ENCODE results near the gene ZSCAN4. TPM values are rescaled to one million over a fixed set of nuclear protein-coding genes. Genes with fewer than 3 reads are reported as not detected.

ZSCAN4 gene
- total RNA-seq, 1 donor from 2014 or later: not detected

DNA sequence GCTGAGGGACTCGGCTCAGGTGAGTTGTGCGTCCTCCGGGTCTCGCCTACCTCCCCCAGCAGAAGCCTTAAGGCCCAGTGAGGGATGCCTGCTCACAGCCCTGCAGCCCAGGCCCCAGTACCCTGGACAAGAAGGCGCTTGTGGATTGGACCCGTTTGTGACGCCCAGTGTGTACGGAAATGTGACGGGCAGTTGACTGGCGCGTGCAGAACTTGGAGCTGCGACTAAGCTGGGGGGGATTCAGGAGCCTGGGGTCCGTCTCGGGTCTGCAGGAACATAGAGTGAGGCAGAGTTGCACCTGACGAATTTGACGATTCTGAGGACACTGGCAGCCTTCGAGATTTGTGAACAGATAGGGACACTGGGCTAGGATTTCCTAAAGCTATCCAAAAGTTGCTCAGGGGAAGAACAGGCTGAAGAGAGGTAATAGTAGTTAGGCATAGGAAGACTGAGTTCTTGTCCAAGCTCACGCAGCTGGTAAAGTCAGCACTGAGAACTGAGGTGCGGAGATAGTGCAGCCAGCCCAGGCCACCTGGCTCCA is 13.6 kb downstream of the ZSCAN4 start:
- DNase-seq (ENCODE audit: low read depth, low spot score): no peak

DNA sequence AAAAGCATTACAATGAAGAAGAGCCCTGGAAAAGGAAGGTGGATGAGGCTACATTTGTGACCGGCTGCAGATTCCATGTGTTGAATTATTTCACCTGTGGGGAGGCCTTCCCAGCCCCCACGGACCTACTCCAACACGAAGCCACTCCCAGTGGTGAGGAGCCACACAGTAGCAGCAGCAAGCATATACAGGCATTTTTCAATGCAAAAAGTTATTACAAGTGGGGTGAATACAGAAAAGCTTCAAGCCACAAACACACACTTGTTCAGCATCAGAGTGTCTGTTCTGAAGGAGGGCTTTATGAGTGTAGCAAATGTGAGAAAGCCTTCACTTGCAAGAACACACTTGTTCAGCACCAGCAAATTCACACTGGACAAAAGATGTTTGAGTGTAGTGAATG is 18.0 kb downstream of the ZSCAN4 start:
- DNase-seq (ENCODE audit: low read depth, low spot score): no peak

DNA sequence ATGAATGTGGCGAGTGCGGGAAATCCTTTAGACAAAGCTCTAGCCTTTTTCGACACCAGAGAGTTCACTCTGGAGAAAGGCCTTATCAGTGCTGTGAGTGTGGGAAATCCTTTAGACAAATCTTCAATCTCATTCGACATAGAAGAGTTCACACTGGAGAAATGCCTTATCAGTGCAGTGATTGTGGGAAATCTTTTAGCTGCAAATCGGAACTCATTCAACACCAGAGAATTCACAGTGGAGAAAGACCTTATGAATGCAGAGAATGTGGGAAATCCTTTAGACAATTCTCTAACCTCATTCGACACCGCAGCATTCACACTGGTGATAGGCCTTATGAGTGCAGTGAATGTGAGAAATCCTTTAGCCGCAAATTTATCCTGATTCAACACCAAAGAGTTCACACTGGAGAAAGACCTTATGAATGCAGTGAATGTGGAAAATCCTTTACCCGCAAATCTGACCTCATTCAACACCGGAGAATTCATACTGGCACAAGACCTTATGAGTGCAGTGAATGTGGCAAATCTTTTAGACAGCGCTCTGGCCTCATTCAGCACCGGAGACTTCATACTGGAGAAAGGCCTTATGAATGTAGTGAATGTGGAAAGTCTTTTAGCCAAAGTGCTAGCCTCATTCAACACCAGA is 18.8 kb downstream of the ZSCAN4 start:
- no peak for DNase-seq (ENCODE audit: low read depth, low spot score)

DNA sequence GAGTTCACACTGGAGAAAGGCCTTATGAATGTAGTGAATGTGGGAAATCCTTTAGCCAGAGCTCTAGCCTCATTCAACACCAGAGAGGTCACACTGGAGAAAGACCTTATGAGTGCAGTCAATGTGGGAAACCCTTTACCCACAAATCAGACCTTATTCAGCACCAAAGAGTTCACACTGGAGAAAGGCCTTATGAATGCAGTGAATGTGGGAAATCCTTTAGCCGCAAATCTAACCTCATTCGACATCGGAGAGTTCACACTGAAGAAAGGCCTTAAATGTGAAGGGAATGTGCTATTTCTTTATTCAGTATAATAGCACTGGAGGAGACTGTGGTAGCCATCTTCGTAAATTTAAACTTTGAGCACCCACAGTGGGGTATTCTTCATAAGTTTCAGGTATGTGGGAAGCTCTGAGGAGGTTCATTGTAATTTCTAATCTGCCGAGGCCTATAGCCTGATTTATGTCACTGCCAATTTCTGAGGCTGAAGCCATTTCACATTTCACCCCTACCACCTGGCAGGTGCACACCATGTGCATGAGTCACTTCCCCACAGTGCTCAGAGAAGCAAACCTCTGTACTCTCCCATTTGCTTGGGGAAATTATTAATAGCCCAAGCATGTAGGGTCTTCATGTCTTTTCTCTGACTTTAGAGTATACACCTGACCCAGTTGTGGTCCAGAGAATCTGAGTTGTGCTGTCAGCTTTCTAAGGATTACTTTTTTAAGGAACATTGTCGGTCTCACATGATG is 19.5 kb downstream of the ZSCAN4 start:
- no peak for DNase-seq (ENCODE audit: low read depth, low spot score)

DNA sequence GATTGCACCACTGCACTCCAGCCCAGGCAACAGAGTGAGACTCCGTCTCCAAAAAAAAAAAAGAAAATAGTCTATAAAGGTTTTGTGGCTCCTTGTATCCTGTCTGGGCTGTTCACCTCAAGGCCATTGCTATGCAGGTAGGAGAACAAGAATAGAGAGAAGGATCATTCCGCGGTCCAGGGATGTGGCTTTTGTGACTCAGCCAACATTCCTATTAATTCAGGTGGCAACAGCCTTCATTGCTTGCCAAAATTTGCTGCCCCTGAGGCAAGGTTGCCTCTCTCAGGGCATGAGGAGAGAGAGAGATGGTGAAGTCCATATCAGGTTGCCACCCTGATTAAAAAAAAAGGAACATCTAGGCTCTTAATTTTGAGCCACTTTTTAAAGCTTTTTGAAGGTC is 21.0 kb downstream of the ZSCAN4 start:
- no peak for DNase-seq (ENCODE audit: low read depth, low spot score)

DNA sequence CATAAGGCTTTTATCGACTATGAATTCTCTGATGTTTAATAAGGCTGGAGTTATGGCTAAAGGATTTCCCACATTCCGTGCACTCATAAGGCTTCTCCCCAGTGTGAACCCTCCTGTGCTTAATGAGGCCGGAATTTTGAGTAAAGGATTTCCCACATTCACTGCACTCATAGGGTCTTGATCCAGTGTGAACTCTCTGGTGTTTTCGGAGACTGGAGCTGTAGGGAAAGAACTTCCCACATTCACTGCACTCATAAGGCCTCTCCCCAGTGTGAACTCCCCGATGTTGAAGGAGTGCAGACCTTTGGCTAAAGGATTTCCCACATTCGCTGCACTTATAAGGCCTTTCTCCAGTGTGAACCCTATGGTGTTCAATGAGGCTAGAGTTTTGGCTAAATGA is 32.9 kb downstream of the ZSCAN4 start:
- DNase-seq (ENCODE audit: low read depth, low spot score): no peak

DNA sequence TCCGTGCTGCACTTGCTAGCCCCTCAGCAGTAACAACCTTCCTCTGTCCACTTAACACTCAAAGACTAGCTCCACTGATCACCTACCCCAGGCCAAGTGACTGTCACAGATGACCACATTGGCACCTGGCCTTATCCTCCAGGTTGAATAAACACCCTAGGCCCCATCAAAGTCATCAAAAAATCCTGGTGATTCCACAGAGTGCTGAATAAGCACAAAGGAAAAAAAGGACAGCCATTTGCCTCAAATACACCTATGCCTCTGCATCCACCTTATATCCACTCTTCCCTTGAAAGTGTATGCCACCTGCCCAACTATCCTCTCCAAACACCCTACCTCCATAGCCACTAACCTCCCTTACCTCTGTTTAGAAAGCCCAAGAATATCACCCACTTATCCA is 37.6 kb downstream of the ZSCAN4 start:
- no peak for DNase-seq (ENCODE audit: low read depth, low spot score)

DNA sequence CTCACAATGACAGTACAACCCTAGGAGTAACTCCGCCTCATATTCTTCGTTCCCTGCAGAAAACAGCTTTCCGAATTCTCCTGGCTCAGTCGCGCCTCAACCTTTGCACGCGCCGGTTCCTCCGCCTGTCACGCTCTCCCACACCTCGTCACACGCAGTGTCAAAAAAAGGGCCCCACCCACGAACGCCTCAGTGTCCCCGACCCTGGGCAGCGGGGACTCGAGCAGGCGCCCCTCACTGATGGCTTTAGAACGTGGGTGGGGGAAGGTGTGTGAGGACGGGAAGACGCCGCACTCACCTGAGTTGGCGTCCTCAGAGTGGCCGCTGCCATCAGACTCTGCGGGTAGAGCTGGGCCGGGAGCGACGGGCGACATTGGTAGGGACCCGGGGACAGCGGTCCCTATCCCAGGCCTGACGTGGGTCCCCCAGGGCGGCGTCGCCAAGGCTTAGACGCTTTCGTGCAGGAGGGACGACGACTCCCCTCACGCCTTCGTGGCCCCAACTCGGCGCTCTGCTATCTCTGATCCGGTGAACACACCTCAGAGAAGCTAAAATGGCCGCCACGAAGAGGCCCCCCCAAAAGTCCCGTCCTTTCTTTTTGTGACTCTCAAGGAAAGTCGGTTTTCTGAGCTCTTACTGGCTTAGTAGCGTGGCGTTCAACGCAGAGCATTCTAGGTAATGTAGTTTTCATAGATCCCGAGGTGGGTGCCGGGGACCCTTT is 40.1 kb downstream of the ZSCAN4 start, which contains the start of gene ZNF154:
ZNF154 (minus strand) TSS at position 564 of the 721 bp plus-strand sequence; CDS start at position 331, 233 bp downstream.
- no peak for DNase-seq (ENCODE audit: low read depth, low spot score)

DNA sequence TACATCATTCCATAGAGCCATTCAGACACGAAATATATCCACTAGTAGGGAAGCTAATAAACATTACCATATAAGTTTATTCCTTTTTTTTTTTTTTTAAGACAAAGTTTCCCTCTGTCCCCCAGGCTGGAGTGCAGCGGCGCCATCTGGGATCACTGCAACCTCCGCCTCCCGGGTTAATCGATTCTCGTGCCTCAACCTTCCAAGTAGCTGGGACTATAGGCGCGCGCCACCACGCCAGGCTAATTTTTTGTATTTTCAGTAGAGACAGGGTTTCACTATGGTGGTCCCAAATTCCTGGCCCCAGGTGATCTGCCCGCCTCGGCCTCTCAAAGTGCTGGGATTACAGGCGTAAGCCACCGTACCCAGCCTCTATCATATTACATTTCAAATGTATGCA is 40.9 kb downstream of the ZSCAN4 start:
- DNase-seq (ENCODE audit: low read depth, low spot score): no peak

DNA sequence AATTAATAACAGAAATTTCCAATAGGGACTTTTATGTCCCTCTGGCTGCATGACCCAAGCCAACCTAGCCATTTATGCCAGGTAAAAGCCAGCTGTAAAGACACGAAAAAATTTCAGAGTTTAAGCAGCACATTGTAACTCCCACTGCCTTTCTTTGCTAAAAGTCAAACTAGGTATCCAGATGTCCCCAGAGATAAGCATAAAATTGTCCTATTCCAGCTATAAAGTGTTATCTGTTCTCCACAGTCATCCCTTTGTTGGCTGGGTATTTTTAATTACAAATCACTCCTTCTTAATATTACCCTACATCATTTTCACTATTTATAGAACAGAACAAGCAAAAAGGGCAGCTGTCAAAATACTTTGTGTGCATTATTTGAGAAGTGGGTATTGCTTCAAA is 43.5 kb downstream of the ZSCAN4 start:
- no peak for DNase-seq (ENCODE audit: low read depth, low spot score)

DNA sequence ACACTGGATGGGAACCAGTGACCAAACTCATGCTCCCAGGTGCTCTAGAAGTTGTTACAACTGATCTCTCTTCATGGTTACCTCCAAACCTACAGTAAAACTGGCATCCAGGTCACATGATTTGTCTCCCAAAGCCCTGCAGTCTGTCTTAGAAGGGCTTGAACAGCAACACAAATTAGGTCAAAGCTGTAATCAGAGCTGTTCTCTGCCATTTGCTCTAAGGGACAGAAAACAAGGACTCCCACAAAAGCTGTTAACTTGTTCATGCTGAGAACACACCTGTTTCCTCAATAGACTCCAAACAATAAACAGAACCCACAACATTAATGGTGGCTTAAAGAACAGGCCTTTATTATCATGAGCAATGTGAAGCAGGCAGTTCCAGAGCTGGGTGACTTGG is 50.7 kb downstream of the ZSCAN4 start:
- no peak for DNase-seq (ENCODE audit: low read depth, low spot score)

DNA sequence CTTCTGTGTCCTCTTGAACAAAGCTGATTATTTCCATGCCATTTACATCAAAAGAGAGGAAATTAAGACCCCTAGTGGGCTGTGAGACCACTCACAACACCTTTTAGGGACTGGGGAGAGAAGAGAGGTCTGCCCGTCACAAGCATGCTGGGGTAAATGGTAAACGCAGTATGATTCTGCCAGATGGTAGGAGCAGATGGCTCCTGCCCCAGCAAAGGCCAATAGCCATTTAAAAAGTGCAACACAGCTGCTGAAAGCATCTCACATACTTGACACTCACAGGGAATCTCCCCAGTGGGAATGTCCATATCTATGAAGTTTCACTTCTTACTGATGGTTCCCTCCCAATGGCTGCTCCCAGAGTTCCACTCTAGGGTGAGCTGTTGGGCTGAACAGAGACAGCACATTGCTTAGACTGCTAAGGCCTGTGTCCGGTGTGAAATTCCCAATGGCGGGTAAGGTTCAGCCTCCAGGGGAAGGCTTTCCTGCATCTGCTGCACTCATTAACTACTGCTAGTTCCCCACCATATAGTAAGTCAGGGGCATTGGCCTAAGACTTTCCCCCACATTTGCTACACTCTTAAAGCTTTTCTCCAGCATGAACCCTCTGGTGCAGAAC is 51.3 kb downstream of the ZSCAN4 start:
- no peak for DNase-seq (ENCODE audit: low read depth, low spot score)

DNA sequence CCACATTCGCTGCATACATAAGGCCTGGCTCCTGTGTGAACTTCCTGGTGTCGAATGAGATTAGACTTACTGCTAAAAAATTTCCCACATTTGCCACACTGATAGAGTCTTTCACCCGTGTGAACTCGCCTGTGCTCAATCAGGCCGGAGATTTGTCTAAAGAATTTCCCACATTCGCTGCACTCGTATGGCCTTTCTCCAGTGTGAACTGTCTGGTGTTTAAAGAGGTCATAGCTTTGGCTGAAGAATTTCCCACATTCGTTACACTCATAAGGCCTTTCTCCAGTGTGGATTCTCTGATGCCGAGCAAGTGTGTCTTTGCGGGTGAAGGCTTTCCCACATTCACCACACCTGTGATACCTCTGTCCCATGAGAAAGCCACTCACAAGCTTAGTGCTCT is 52.1 kb downstream of the ZSCAN4 start:
- DNase-seq (ENCODE audit: low read depth, low spot score): no peak

Other genes with a start within 250 kb of the ZSCAN4 start
- 12.2 and 14.9 TPM in 2 replicates for gene ZNF749, start 233.6 kb upstream of the ZSCAN4 start, total RNA-seq
- gene VN1R1, start 211.8 kb upstream of the ZSCAN4 start, total RNA-seq: 0.20 and 0.35 TPM in 2 replicates
- 14.1 and 25.7 TPM in 2 replicates for gene ZNF772, start 191.4 kb upstream of the ZSCAN4 start, total RNA-seq
- gene ZNF419, start 181.2 kb upstream of the ZSCAN4 start, total RNA-seq: 8.6 and 13.6 TPM in 2 replicates
- 10.2 and 10.6 TPM in 2 replicates for gene ZNF773, start 169.0 kb upstream of the ZSCAN4 start, total RNA-seq
- gene ZNF549, start 141.6 kb upstream of the ZSCAN4 start, total RNA-seq: 4.2 and 5.6 TPM in 2 replicates
- 5.3 and 6.3 TPM in 2 replicates for gene ZNF550, start 109.1 kb upstream of the ZSCAN4 start, total RNA-seq
- gene ZNF416, start 90.0 kb upstream of the ZSCAN4 start, total RNA-seq: 4.4 and 5.4 TPM in 2 replicates
- gene ZIK1, start 84.8 kb upstream of the ZSCAN4 start, total RNA-seq: 2.8 and 6.5 TPM in 2 replicates
- 5.0 and 5.7 TPM in 2 replicates for gene ZNF530, start 69.0 kb upstream of the ZSCAN4 start, total RNA-seq
- gene ZNF134, start 54.7 kb upstream of the ZSCAN4 start, total RNA-seq: 15.4 and 19.0 TPM in 2 replicates
- gene ZNF211, start 35.8 kb upstream of the ZSCAN4 start, total RNA-seq: 7.1 and 13.5 TPM in 2 replicates
- gene ZNF551, start 13.0 kb downstream of the ZSCAN4 start, total RNA-seq: 8.7 and 9.8 TPM in 2 replicates
- gene ZNF154, start 40.3 kb downstream of the ZSCAN4 start, total RNA-seq: 0.92 and 6.0 TPM in 2 replicates
- 4.7 and 9.3 TPM in 2 replicates for gene ZNF671, start 58.7 kb downstream of the ZSCAN4 start, total RNA-seq
- 13.2 and 13.4 TPM in 2 replicates for gene ZNF776, start 77.9 kb downstream of the ZSCAN4 start, total RNA-seq
- 10.3 and 17.6 TPM in 2 replicates for gene ZNF586, start 100.7 kb downstream of the ZSCAN4 start, total RNA-seq
- gene ZNF552, start 146.0 kb downstream of the ZSCAN4 start, total RNA-seq: 5.8 and 9.2 TPM in 2 replicates
- 24.7 and 29.6 TPM in 2 replicates for gene ZNF587B, start 161.4 kb downstream of the ZSCAN4 start, total RNA-seq
- 20.7 and 21.5 TPM in 2 replicates for gene ZNF587, start 180.9 kb downstream of the ZSCAN4 start, total RNA-seq
- gene ZNF814, start 220.1 kb downstream of the ZSCAN4 start, total RNA-seq: 6.1 and 10.8 TPM in 2 replicates
- gene ZNF417, start 247.7 kb downstream of the ZSCAN4 start, total RNA-seq: 9.6 and 16.7 TPM in 2 replicates

Measured in pulmonary artery endothelial cell (primary cell).